GM23248 (cell line): ENCODE results near the gene OPALIN. TPM values are rescaled to one million over a fixed set of nuclear protein-coding genes. Genes with fewer than 3 reads are reported as not detected.

Source experiments
- DNase-seq: peaks from one replicate; pipeline ENCODE4 v3.0.0-alpha.2; 2015
- H2AFZ ChIP-seq: fragments of 200-600 bp; sonication (generic); 2 replicates; pipeline ENCODE4 v1.6.1; 2016; ENCODE audit warnings: antibody characterized with exemption
- H3F3A ChIP-seq: fragments of 200-600 bp; sonication (generic); 2 replicates; pipeline ENCODE4 v1.6.1; 2016; ENCODE audit warnings: mild to moderate bottlenecking, antibody characterized with exemption, mixed run types; ENCODE audit not compliant: insufficient read depth
- H3K27ac ChIP-seq: fragments of 200-600 bp; sonication (generic); 2 replicates; pipeline ENCODE4 v1.5.1; 2016; ENCODE audit warnings: mild to moderate bottlenecking
- H3K27me3 ChIP-seq: fragments of 200-600 bp; sonication (generic); replicated peaks from 2 replicates; pipeline ENCODE4 v1.6.1; 2016; ENCODE audit warnings: mild to moderate bottlenecking; ENCODE audit not compliant: insufficient read depth
- H3K36me3 ChIP-seq: fragments of 200-600 bp; sonication (generic); 2 replicates; pipeline ENCODE4 v1.6.1; 2016; ENCODE audit warnings: low read depth, mild to moderate bottlenecking
- H3K4me1 ChIP-seq: fragments of 200-600 bp; sonication (generic); 2 replicates; pipeline ENCODE4 v1.6.1; 2016; ENCODE audit warnings: mild to moderate bottlenecking; ENCODE audit not compliant: insufficient read depth
- H3K4me2 ChIP-seq: fragments of 200-600 bp; sonication (generic); one replicate; pipeline ENCODE4 v1.6.1; 2016; ENCODE audit warnings: mild to moderate bottlenecking; ENCODE audit not compliant: unreplicated experiment
- H3K4me3 ChIP-seq: fragments of 200-600 bp; sonication (generic); 2 replicates; pipeline ENCODE4 v1.5.1; 2016; ENCODE audit warnings: mild to moderate bottlenecking
- H3K79me2 ChIP-seq: fragments of 200-600 bp; sonication (generic); 2 replicates; pipeline ENCODE4 v1.6.1; 2016; ENCODE audit warnings: mild to moderate bottlenecking; ENCODE audit not compliant: insufficient read depth
- H3K9ac ChIP-seq: fragments of 200-600 bp; sonication (generic); 2 replicates; pipeline ENCODE4 v1.6.1; 2016; ENCODE audit warnings: mild to moderate bottlenecking
- H3K9me2 ChIP-seq: fragments of 200-600 bp; sonication (generic); 2 replicates; pipeline ENCODE4 v1.6.1; 2016; ENCODE audit warnings: mixed run types, mild to moderate bottlenecking, moderate library complexity; ENCODE audit not compliant: insufficient read depth
- H3K9me3 ChIP-seq: fragments of 200-600 bp; sonication (generic); one replicate; pipeline ENCODE4 v1.6.1; 2017; ENCODE audit warnings: low read depth
- H4K20me1 ChIP-seq: fragments of 200-600 bp; sonication (generic); 2 replicates; pipeline ENCODE4 v1.6.0; 2016; ENCODE audit not compliant: insufficient read depth
- EZH2 ChIP-seq: fragments of 200-600 bp; sonication (generic); IDR thresholded peaks from 2 replicates; pipeline ENCODE4 v1.6.1; 2018; ENCODE audit warnings: antibody characterized with exemption, mild to moderate bottlenecking; ENCODE audit not compliant: insufficient read depth, poor library complexity, severe bottlenecking
- EZH2phosphoT487 ChIP-seq: fragments of 200-600 bp; sonication (generic); IDR thresholded peaks from 2 replicates; pipeline ENCODE4 v1.6.1; 2018; ENCODE audit warnings: antibody characterized with exemption, moderate library complexity, mild to moderate bottlenecking, low read depth; ENCODE audit not compliant: insufficient read depth
- WGBS, 2 experiments: methylation state at CpG; one replicate each; pipeline ENCODE4 v1.1.6; 2015 to 2017; ENCODE audit warnings: low lambda C conversion rate in 2 of 2, low coverage in 1 of 2; ENCODE audit errors: missing lambda C conversion rate in 2 of 2; 5-methylcytosine and 5-hydroxymethylcytosine counted together
- in situ Hi-C: fragments of 300-500 bp; cut with MboI; formaldehyde crosslinking; loops from 2 replicates; pipeline ENCODE4 v1.15.0; 2020
- polyA plus RNA-seq: library from polyadenylated mRNA; unstranded; fragments of >200 nt; fragmentation: Nextera tagmentation; extraction: Ambion mirVana; gene quantifications from 2 replicates; pipeline ENCODE4 v1.2.1, GENCODE V29; 2016
- total RNA-seq: library from RNA; depleted of rRNA; stranded (reverse); fragments of >200 nt; shearing (Covaris generic); gene quantifications from 2 replicates; pipeline ENCODE4 v1.2.3, GENCODE V29; 2014

The OPALIN gene
- total and polyA plus RNA-seq, 2 experiments from 2014 or later, result not detected

GRCh38 chr10:96395931-96396877, 37.4 kb upstream of the OPALIN start:
- no peaks in the 10 kb centered on the region for H3K9me2 ChIP-seq
- H3F3A ChIP-seq, result no peaks in the 10 kb centered on the region
- in situ Hi-C loops, result loop anchor here (10.0 to 25.0 kb wide), 3 partner anchors 119 to 816 kb away; partner anchors contain the start of gene TLL2
- no peak for TF ChIP-seq EZH2phosphoT487
- no peak for TF ChIP-seq EZH2
- no peak overlapping the region for H3K9ac ChIP-seq
- H3K27me3 ChIP-seq, result peaks cover 54% of the 10 kb centered on the region
- no peaks in the 10 kb centered on the region for H4K20me1 ChIP-seq
- no peaks in the 10 kb centered on the region for H3K9me3 ChIP-seq
- no peak overlapping the region for H2AFZ ChIP-seq
- no peak overlapping the region for H3K4me3 ChIP-seq
- no peaks in the 10 kb centered on the region for H3K79me2 ChIP-seq
- no peak overlapping the region for H3K4me2 ChIP-seq
- peak; percentile 85 for DNase-seq
- WGBS, 2 experiments, result 20% methylated on average over 24 of the region's 24 CpGs
- H3K4me1 ChIP-seq, result no peaks in the 10 kb centered on the region
- H3K36me3 ChIP-seq, result no peaks in the 10 kb centered on the region
- H3K27ac ChIP-seq, result no peak overlapping the region

- no peak overlapping the region for H3K9ac ChIP-seq
- 0 out of 2 replicates have a peak, but pooled peaks cover 16% of the 10 kb centered on the region for H3F3A ChIP-seq
- H3K4me3 ChIP-seq, result no peak overlapping the region
- no peaks in the 10 kb centered on the region for H3K9me3 ChIP-seq
- 38 to 40% methylated on average over 7 of the region's 7 CpGs for WGBS, 2 experiments
- peaks cover 15% of the 10 kb centered on the region for H3K27me3 ChIP-seq
- no peaks in the 10 kb centered on the region for H3K36me3 ChIP-seq
- no peak for DNase-seq
- TF ChIP-seq EZH2phosphoT487, result no peak
- no peak for TF ChIP-seq EZH2
- H3K4me1 ChIP-seq, result peaks cover 14% of the 10 kb centered on the region
- no peaks in the 10 kb centered on the region for H4K20me1 ChIP-seq
- no peak overlapping the region for H2AFZ ChIP-seq
- H3K9me2 ChIP-seq, result no peaks in the 10 kb centered on the region
- no peak overlapping the region for H3K27ac ChIP-seq
- H3K79me2 ChIP-seq, result no peaks in the 10 kb centered on the region
- in situ Hi-C loops, result loop anchor here (10.0 to 25.0 kb wide), 3 partner anchors 124 to 822 kb away; partner anchors contain the start of gene TLL2
- no peak overlapping the region for H3K4me2 ChIP-seq
These were observed 31.7 kb upstream of the OPALIN start for GRCh38 chr10:96390460-96390864.

GRCh38 chr10:96389785-96390184, 31.0 kb upstream of the OPALIN start:
- Histone ChIP-seq H3K36me3 (no peaks in the 10 kb centered on the region), H3K27ac (no peak overlapping the region), H3K9me3 (no peaks in the 10 kb centered on the region), H3K9ac (no peak overlapping the region), H4K20me1 (no peaks in the 10 kb centered on the region), H3K79me2 (no peaks in the 10 kb centered on the region), H2AFZ (no peak overlapping the region), H3K4me1 (peaks cover 14% of the 10 kb centered on the region), H3K4me3 (no peak overlapping the region), H3K9me2 (no peaks in the 10 kb centered on the region), H3K27me3 (peaks cover 8% of the 10 kb centered on the region), H3K4me2 (no peak overlapping the region), H3F3A (0 out of 2 replicates have a peak, but pooled peaks cover 16% of the 10 kb centered on the region)
- 60 to 71% methylated on average over 5 of the region's 5 CpGs for WGBS, 2 experiments
- DNase-seq, result no peak
- in situ Hi-C loops, result loop anchor here (10.0 to 25.0 kb wide), 3 partner anchors 125 to 823 kb away; partner anchors contain the start of gene TLL2
- TF ChIP-seq EZH2phosphoT487, result no peak
- no peak for TF ChIP-seq EZH2

GRCh38 chr10:96387601-96388000, 28.8 kb upstream of the OPALIN start:
- in situ Hi-C loops, result loop anchor here (25.0 kb wide), 2 partner anchors 650 to 825 kb away; no protein-coding TSS in a partner anchor
- Histone ChIP-seq H3K36me3 (no peaks in the 10 kb centered on the region), H3K4me1 (peaks cover 14% of the 10 kb centered on the region), H3K9me3 (no peaks in the 10 kb centered on the region), H3K9ac (no peak overlapping the region), H3F3A (0 out of 2 replicates have a peak, but pooled peaks cover 16% of the 10 kb centered on the region), H3K79me2 (no peaks in the 10 kb centered on the region), H3K4me3 (peak overlapping the region; percentile 17; the same call in 1 of the 2 replicates), H3K27ac (peak overlapping the region; percentile 64), H3K4me2 (peak overlapping the region; percentile 37), H2AFZ (0 out of 2 replicates have a peak overlapping the region, but pooled peaks have one; percentile 7), H3K9me2 (no peaks in the 10 kb centered on the region), H3K27me3 (peaks cover 4% of the 10 kb centered on the region; the same call in 1 of the 2 replicates), H4K20me1 (no peaks in the 10 kb centered on the region)
- WGBS, 2 experiments, result 7 to 10% methylated on average over 7 of the region's 7 CpGs
- DNase-seq, result peak; percentile 75
- no peak for TF ChIP-seq EZH2
- TF ChIP-seq EZH2phosphoT487, result no peak
